Tibial nerve (tissue), 4 donors: ENCODE results near the gene ATP6V0E2. TPM values are rescaled to one million over a fixed set of nuclear protein-coding genes. Genes with fewer than 3 reads are reported as not detected.

Experiments
- DNase-seq, 2 donors: peaks; one replicate each; pipeline ENCODE4 v3.0.0-alpha.2; 2019; ENCODE audit warnings: low spot score in 2 of 2
- H3K27ac ChIP-seq, 4 donors: fragments of 200-600 bp; sonication (generic) in 3 of 4; one replicate each; pipeline ENCODE4 v1.5.1; 2017 to 2019; ENCODE audit warnings: mild to moderate bottlenecking in 1 of 4
- H3K27me3 ChIP-seq, 2 donors: fragments of 200-600 bp; sonication (generic) in 1 of 2; one replicate each; pipeline versions ENCODE4 v1.5.1 to v1.6.0; 2017 to 2019
- H3K36me3 ChIP-seq, 3 donors: fragments of 200-600 bp; sonication (generic); one replicate each; pipeline ENCODE4 v1.5.1; 2018 to 2019
- H3K4me1 ChIP-seq, 4 donors: fragments of 200-600 bp; sonication (generic) in 3 of 4; one replicate each; pipeline ENCODE4 v1.5.1; 2017 to 2019
- H3K4me3 ChIP-seq, 4 donors: fragments of 200-600 bp; sonication (generic) in 3 of 4; one replicate each; pipeline ENCODE4 v1.5.1; 2017 to 2019; ENCODE audit warnings: mild to moderate bottlenecking in 1 of 4, moderate library complexity in 1 of 4
- H3K9me3 ChIP-seq, 4 donors: fragments of 200-600 bp; sonication (generic) in 3 of 4; one replicate each; pipeline ENCODE4 v1.5.1; 2017 to 2019
- EP300 ChIP-seq, 2 donors: sonication (generic); formaldehyde crosslinking; IDR thresholded peaks; one replicate each; pipeline ENCODE4 v1.6.1; 2017; ENCODE audit warnings: antibody characterized with exemption in 2 of 2, mild to moderate bottlenecking in 1 of 2
- POLR2A ChIP-seq, 2 donors: fragments of 450-650 bp; IDR thresholded peaks; one replicate each; pipeline ENCODE4 v1.6.1; 2017; ENCODE audit warnings: antibody characterized with exemption in 2 of 2, mild to moderate bottlenecking in 2 of 2, moderate library complexity in 2 of 2
- WGBS, 2 donors: methylation state at CpG; one replicate each; pipeline ENCODE4 v1.1.5; 2018; 5-methylcytosine and 5-hydroxymethylcytosine counted together
- total RNA-seq, 4 donors: library from RNA; depleted of rRNA; stranded (reverse); fragments of >200 nt; gene quantifications; one replicate each; pipeline ENCODE4 v1.1.0, GENCODE V29; 2016
- TF ChIP-seq, protein P1 (sequence below), 5 experiments: fragments of 200-600 bp in 3 of 5; fragments of 450-650 bp in 2 of 5; sonication (generic) in 3 of 5; IDR thresholded peaks; one replicate each; pipeline ENCODE4 v1.5.1; 2016 to 2019; ENCODE audit warnings: antibody characterized with exemption in 5 of 5, mild to moderate bottlenecking in 3 of 5, moderate library complexity in 2 of 5

Gene ATP6V0E2
- total RNA-seq, result 10 to 100 TPM; 28.7 to 49.5 (median 38.1) TPM

DNA sequence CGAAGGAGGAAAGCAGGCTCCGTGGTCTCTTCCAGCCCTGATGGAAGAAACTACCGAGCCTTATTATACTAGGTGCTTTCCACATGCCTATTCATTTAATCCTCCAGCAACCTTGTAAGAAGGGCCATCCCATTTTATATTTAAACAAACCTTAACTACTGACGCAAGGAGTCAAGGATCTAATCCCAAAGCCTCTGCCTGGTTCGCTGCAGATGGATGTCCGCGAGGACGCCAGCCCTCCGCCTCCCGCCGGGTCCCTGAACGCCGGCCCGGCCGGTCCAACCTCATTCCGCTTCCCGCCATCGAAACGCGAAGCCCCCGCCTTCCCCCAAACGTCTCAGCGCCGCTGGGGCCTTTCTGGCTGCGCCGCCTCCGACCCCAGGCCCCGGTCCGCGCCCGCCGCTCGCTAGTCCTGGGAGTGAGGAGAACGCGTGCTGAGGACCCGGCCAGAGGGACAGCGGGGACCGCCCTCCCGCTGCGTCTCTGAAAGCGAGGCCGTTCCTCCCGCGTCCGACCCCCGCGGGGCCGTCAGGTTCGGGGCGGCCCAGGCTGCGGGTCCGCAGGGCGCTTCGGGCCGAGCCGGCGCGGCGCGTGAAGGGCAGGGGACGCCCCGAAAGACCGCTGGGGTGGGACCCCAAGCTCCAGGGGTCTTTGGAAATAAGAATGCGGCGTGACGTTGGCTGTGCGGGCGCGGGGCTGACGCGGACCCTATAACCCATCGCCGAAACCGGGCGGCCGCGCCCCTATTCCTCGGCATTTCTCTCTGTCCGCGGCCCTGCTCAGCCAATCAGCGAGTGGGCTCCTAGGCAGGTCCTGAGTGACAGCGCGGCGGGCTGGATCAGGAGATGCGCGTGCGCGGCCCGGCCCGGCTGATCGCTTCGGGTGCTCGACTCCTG is at the start of gene ATP6V0E2:
Gene ATP6V0E2 (plus strand): TSS at position 896 of the 896 bp plus-strand sequence. CDS start 97 bp downstream, outside the sequence.
- 0% methylated on average over 78 to 92 of the region's 93 CpGs for WGBS, 2 donors

DNA sequence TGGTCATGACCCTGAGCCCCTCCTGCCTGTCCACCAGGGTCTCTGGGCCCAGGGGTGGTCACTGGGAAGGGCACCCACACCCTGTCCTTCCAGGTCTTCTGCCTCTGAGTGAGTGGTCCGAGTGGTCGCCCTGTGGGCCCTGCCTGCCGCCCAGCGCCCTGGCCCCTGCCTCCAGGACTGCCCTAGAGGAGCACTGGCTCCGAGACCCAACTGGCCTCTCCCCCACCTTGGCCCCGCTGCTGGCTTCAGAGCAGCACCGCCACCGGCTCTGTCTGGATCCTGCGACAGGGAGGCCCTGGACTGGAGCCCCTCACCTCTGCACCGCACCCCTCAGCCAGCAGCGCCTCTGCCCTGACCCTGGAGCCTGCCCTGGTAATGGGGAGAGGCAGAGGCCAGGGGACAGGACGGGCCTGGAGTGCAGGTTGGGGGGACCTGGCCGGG is 49.4 kb upstream of the ATP6V0E2 start:
- no peaks in the 10 kb centered on the region for H3K27me3 ChIP-seq
- no peaks in the 10 kb centered on the region for H3K9me3 ChIP-seq
- TF ChIP-seq, protein P1, sequence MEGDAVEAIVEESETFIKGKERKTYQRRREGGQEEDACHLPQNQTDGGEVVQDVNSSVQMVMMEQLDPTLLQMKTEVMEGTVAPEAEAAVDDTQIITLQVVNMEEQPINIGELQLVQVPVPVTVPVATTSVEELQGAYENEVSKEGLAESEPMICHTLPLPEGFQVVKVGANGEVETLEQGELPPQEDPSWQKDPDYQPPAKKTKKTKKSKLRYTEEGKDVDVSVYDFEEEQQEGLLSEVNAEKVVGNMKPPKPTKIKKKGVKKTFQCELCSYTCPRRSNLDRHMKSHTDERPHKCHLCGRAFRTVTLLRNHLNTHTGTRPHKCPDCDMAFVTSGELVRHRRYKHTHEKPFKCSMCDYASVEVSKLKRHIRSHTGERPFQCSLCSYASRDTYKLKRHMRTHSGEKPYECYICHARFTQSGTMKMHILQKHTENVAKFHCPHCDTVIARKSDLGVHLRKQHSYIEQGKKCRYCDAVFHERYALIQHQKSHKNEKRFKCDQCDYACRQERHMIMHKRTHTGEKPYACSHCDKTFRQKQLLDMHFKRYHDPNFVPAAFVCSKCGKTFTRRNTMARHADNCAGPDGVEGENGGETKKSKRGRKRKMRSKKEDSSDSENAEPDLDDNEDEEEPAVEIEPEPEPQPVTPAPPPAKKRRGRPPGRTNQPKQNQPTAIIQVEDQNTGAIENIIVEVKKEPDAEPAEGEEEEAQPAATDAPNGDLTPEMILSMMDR (IDR thresholded peaks at IDR 0.05), result no peak
- TF ChIP-seq POLR2A (IDR thresholded peaks at IDR 0.05), result no peak
- no peak for TF ChIP-seq EP300 (IDR thresholded peaks at IDR 0.05)
- H3K36me3 ChIP-seq, result no peaks in the 10 kb centered on the region
- WGBS, 2 donors, result 84 to 91% methylated on average over 7 to 10 of the region's 13 CpGs
- no peaks in the 10 kb centered on the region for H3K4me1 ChIP-seq
- H3K4me3 ChIP-seq, result no peak overlapping the region
- DNase-seq, result no peak
- H3K27ac ChIP-seq, result no peak overlapping the region

More for the DNA sequence above, at the start of gene ATP6V0E2:
- Histone ChIP-seq H3K4me1 (peaks cover 0 to 26% (median 3%) of the 10 kb centered on the region in 4 donors), H3K9me3 (no peaks in the 10 kb centered on the region), H3K27ac (peak within 1 kb of the TSS; percentile 78 to 93 (median 92)), H3K4me3 (peak within 1 kb of the TSS; percentile 71 to 87 (median 73)), H3K27me3 (no peaks in the 10 kb centered on the region), H3K36me3 (peaks cover 0 to 45% (median 0%) of the 10 kb centered on the region in 3 donors)
- DNase-seq, result peak; percentile 87 to 88
- peak; percentile 66 to 82 for TF ChIP-seq POLR2A (IDR thresholded peaks at IDR 0.05)
- peak in 1 of 2 donors; percentile 74 for TF ChIP-seq EP300 (IDR thresholded peaks at IDR 0.05)
- TF ChIP-seq, protein P1 (IDR thresholded peaks at IDR 0.05), result peak in 1 of 5 experiments; percentile 28

DNA sequence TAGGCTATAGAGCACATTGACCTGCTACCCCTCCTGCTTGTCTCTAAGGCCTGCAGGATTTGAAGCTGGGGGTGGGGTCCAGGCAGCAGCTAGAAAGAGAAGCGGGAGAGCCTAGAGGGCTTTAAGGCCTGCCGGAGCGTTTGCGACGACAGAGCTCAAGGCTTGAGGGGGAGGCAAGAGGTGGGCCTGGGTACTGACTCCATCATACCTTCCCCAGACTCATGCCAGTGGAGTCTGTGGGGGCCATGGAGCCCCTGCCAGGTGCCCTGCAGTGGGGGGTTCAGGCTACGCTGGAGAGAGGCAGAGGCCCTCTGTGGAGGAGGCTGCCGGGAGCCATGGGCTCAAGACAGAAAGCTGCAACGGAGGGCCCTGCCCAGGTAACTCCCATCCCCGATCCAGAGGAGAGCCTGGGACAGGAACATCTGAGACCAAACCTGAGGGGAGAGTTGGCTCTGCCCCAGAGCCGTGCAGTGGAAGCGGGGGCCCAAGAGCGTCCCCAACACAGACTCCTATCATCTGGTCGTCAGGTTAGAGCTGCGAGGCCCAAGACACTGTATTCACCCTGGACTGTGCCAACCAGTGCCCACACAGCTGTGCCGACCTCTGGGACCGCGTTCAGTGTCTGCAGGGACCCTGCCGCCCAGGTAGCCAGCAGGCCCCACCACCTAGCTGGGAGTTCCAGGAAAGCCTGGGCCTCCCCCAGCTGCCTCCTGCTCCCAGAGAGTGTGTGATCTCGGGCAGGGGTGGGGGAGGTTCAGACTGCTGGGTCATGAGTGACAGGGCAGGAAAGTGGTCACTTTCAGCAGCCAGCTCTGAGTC is 48.8 kb upstream of the ATP6V0E2 start:
- no peak overlapping the region for H3K27ac ChIP-seq
- TF ChIP-seq, protein P1 (IDR thresholded peaks at IDR 0.05), result no peak
- TF ChIP-seq EP300 (IDR thresholded peaks at IDR 0.05) (no peak), POLR2A (IDR thresholded peaks at IDR 0.05) (no peak)
- no peaks in the 10 kb centered on the region for H3K9me3 ChIP-seq
- DNase-seq, result no peak
- H3K36me3 ChIP-seq, result no peaks in the 10 kb centered on the region
- 86 to 88% methylated on average over 16 to 19 of the region's 19 CpGs for WGBS, 2 donors
- no peaks in the 10 kb centered on the region for H3K27me3 ChIP-seq
- no peaks in the 10 kb centered on the region for H3K4me1 ChIP-seq
- no peak overlapping the region for H3K4me3 ChIP-seq

DNA sequence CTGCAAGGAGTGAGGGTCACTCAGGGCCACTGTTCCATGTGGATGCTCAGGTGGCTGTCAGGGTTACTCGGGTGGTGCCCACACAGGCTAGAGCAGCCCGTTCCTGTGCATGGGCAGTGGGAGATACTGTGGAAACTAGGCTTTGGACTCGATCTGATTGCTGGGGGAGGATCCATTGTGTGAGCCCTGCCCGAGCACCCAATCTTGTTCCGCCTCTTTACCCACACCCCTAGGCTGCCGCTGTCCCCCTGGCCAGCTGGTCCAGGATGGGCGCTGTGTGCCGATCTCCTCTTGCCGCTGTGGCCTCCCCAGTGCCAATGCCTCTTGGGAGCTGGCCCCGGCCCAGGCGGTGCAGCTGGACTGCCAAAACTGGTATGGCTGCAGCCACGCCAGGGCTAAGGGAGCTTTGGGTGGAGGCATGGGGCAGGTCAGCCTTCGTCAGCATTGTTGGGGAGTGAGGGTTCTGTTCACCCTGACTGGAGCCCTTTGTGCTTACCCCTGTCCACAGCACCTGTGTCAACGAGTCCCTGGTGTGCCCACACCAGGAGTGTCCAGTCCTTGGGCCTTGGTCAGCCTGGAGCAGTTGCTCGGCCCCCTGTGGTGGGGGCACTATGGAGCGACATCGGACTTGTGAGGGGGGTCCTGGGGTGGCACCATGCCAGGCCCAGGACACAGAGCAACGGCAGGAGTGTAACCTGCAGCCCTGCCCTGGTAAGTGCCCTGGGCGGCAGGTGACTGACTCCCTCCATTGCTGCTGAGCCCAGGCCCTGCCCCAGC is 48.0 kb upstream of the ATP6V0E2 start:
- WGBS, 2 donors, result 80 to 90% methylated on average over 2 to 7 of the region's 19 CpGs
- H3K9me3 ChIP-seq, result no peaks in the 10 kb centered on the region
- no peak overlapping the region for H3K4me3 ChIP-seq
- no peaks in the 10 kb centered on the region for H3K27me3 ChIP-seq
- no peaks in the 10 kb centered on the region for H3K4me1 ChIP-seq
- no peak overlapping the region for H3K27ac ChIP-seq
- H3K36me3 ChIP-seq, result no peaks in the 10 kb centered on the region
- no peak for DNase-seq
- TF ChIP-seq POLR2A (IDR thresholded peaks at IDR 0.05), result no peak
- TF ChIP-seq, protein P1 (IDR thresholded peaks at IDR 0.05), result no peak
- TF ChIP-seq EP300 (IDR thresholded peaks at IDR 0.05), result no peak
